ENCODE measurements around the gene NPAS3.

DNA sequence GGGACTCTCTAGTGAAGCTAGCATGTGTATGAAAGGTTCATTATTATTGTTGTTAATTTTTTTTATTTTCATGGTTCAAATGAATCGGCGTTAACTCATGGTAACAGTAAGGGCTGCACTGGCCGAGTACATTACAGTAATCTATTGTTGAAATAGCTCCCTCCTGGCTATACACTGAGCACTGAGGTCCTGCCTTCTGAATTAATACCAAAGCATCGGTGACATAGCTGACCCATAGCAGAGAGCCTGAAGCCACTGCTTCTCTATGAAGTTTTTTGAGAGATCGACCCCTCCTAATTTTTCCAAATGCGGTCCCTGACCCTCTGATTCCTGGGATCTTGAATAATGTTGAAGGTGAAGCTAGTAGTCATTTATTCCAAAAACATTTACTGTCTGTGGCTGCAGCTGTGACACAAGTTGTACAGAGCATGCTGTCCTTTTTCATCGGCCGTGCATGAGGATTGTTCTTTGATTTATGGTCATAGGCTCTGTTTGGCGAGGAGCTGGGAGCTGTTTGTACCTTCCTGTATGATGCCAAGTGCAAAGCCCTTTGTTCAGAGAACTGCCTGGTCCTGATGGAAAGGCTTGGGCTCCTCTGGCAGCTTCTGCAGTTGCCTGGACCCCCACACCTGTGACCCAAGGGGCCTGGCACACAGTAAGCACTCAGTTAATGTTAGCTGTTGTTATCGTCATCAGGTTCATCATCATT is 525.7 kb downstream of the NPAS3 start:
- TF ChIP-seq, protein P1, sequence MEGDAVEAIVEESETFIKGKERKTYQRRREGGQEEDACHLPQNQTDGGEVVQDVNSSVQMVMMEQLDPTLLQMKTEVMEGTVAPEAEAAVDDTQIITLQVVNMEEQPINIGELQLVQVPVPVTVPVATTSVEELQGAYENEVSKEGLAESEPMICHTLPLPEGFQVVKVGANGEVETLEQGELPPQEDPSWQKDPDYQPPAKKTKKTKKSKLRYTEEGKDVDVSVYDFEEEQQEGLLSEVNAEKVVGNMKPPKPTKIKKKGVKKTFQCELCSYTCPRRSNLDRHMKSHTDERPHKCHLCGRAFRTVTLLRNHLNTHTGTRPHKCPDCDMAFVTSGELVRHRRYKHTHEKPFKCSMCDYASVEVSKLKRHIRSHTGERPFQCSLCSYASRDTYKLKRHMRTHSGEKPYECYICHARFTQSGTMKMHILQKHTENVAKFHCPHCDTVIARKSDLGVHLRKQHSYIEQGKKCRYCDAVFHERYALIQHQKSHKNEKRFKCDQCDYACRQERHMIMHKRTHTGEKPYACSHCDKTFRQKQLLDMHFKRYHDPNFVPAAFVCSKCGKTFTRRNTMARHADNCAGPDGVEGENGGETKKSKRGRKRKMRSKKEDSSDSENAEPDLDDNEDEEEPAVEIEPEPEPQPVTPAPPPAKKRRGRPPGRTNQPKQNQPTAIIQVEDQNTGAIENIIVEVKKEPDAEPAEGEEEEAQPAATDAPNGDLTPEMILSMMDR (conservative IDR thresholded peaks at IDR 0.05 in 1 of 2, IDR thresholded peaks at IDR 0.05 in 1 of 2; ENCODE audit: low read depth in 1 of 2, low read length in 2 of 2) = no peak
- no peak for TF ChIP-seq EZH2 (IDR thresholded peaks at IDR 0.05; ENCODE audit: low read length, missing control alignments)
